ENCODE results near the gene POU2AF3.

The POU2AF3 gene

GRCh38 chr11:111329306-111330204, 31.2 kb downstream of the POU2AF3 start:
- no peak for DNase-seq

GRCh38 chr11:111330234-111330893, 32.0 kb downstream of the POU2AF3 start:
- DNase-seq, result no peak

- no peak for DNase-seq
Measured at GRCh38 chr11:111331711-111332479, 33.5 kb downstream of the POU2AF3 start.

- no peak for DNase-seq
Measured at GRCh38 chr11:111334532-111335502, 36.5 kb downstream of the POU2AF3 start.

- no peak for DNase-seq
Measured at GRCh38 chr11:111335549-111335948, 37.2 kb downstream of the POU2AF3 start.

GRCh38 chr11:111336062-111336461, 37.7 kb downstream of the POU2AF3 start:
- no peak for DNase-seq

- no peak for DNase-seq
Measured at GRCh38 chr11:111336582-111337256, 38.4 kb downstream of the POU2AF3 start.

- DNase-seq, result no peak
Measured at GRCh38 chr11:111339758-111340388, 41.5 kb downstream of the POU2AF3 start.

GRCh38 chr11:111342329-111342728, 44.0 kb downstream of the POU2AF3 start:
- no peak for DNase-seq

- DNase-seq, result no peak
Measured at GRCh38 chr11:111344032-111344431, 45.7 kb downstream of the POU2AF3 start.

- no peak for DNase-seq
Measured at GRCh38 chr11:111347002-111347722, 48.8 kb downstream of the POU2AF3 start.

GRCh38 chr11:111347723-111348115, 49.4 kb downstream of the POU2AF3 start:
- DNase-seq, result no peak

- no peak for DNase-seq
Measured at GRCh38 chr11:111348147-111348546, 49.8 kb downstream of the POU2AF3 start.

GRCh38 chr11:111349191-111349695, 50.9 kb downstream of the POU2AF3 start:
- no peak for DNase-seq

GRCh38 chr11:111350811-111351210, 52.5 kb downstream of the POU2AF3 start:
- no peak for DNase-seq

- DNase-seq, result no peak
Measured at GRCh38 chr11:111351374-111352055, 53.2 kb downstream of the POU2AF3 start.

- DNase-seq, result no peak
Measured at GRCh38 chr11:111352231-111352746, 53.9 kb downstream of the POU2AF3 start.

GRCh38 chr11:111352935-111353710, 54.8 kb downstream of the POU2AF3 start:
- no peak for DNase-seq
